GM12875 (cell line): ENCODE data around the gene GRIK3.

Experiments used
- H3K4me3 ChIP-seq: one replicate; pipeline ENCODE4 v1.5.1; 2011; ENCODE audit warnings: low read depth, low read length, control low read depth
- CTCF ChIP-seq: IDR thresholded peaks from 2 replicates; pipeline ENCODE4 v1.5.1; 2011; ENCODE audit warnings: low read depth, mild to moderate bottlenecking, control low read depth, inconsistent platforms, low read length, moderate library complexity, borderline replicate concordance; ENCODE audit not compliant: insufficient read depth

The GRIK3 gene

GRCh38 chr1:36858981-36859380 lies 175.3 kb downstream of the GRIK3 start:
- TF ChIP-seq CTCF: no peak
- no peak overlapping the region for H3K4me3 ChIP-seq

- no peak for TF ChIP-seq CTCF
- H3K4me3 ChIP-seq: no peak overlapping the region
Observed at GRCh38 chr1:36858553-36858952, 175.8 kb downstream of the GRIK3 start.

- no peak for TF ChIP-seq CTCF
- no peak overlapping the region for H3K4me3 ChIP-seq
Observed at GRCh38 chr1:36857754-36858153, 176.6 kb downstream of the GRIK3 start.

GRCh38 chr1:36855699-36856494 lies 178.4 kb downstream of the GRIK3 start:
- no peak for TF ChIP-seq CTCF
- no peak overlapping the region for H3K4me3 ChIP-seq

GRCh38 chr1:36853638-36854037 lies 180.7 kb downstream of the GRIK3 start:
- H3K4me3 ChIP-seq: no peak overlapping the region
- TF ChIP-seq CTCF: no peak

GRCh38 chr1:36852586-36852985 lies 181.7 kb downstream of the GRIK3 start:
- no peak overlapping the region for H3K4me3 ChIP-seq
- no peak for TF ChIP-seq CTCF

- TF ChIP-seq CTCF: no peak
- H3K4me3 ChIP-seq: no peak overlapping the region
Observed at GRCh38 chr1:36851595-36851994, 182.7 kb downstream of the GRIK3 start.
